Bronchial epithelial cell (primary cell): Measurements from ENCODE around the gene OPA3. TPM values are rescaled to one million over a fixed set of nuclear protein-coding genes. Genes with fewer than 3 reads are reported as not detected.

Experiments used
- total RNA-seq: library from RNA; depleted of rRNA; stranded (reverse); fragments of >200 nt; gene quantifications from 2 replicates; pipeline ENCODE4 v1.2.1, GENCODE V29; 2014

Gene OPA3
- total RNA-seq, 1 donor from 2014 or later, result 5.3 TPM

Other genes starting within 250 kb of the OPA3 start
- 83.5 and 99.5 TPM in 2 replicates for gene KLC3, start 244.1 kb downstream of the OPA3 start, total RNA-seq
- gene ERCC2, start 214.2 kb downstream of the OPA3 start, total RNA-seq, result 3.9 and 4.6 TPM in 2 replicates
- 16.6 and 31.2 TPM in 2 replicates for gene PPP1R13L, start 179.7 kb downstream of the OPA3 start, total RNA-seq
- gene POLR1G, start 178.2 kb downstream of the OPA3 start, total RNA-seq, result 8.8 and 16.8 TPM in 2 replicates
- gene ERCC1, start 160.9 kb downstream of the OPA3 start, total RNA-seq, result 65.0 and 78.5 TPM in 2 replicates
- 3.6 and 4.2 TPM in 2 replicates for gene FOSB, start 116.8 kb downstream of the OPA3 start, total RNA-seq
- gene RTN2, start 87.8 kb downstream of the OPA3 start, total RNA-seq, result 2.1 and 2.9 TPM in 2 replicates
- gene PPM1N, start 86.4 kb downstream of the OPA3 start, total RNA-seq, result 1.4 and 1.6 TPM in 2 replicates
- gene VASP, start 77.3 kb downstream of the OPA3 start, total RNA-seq, result 59.0 and 86.0 TPM in 2 replicates
- not detected in 2 replicates for gene GPR4, start 17.4 kb upstream of the OPA3 start, total RNA-seq
- 144 and 153 TPM in 2 replicates for gene EML2, start 54.6 kb upstream of the OPA3 start, total RNA-seq
- 0.38 and 0.53 TPM in 2 replicates for gene GIPR, start 83.4 kb upstream of the OPA3 start, total RNA-seq
- gene SNRPD2, start 107.2 kb upstream of the OPA3 start, total RNA-seq, result 429 and 572 TPM in 2 replicates
- gene QPCTL, start 107.9 kb upstream of the OPA3 start, total RNA-seq, result 7.7 and 11.6 TPM in 2 replicates
- 2.4 and 5.5 TPM in 2 replicates for gene FBXO46, start 146.1 kb upstream of the OPA3 start, total RNA-seq
- gene MEIOSIN, start 148.6 kb upstream of the OPA3 start, total RNA-seq, result not detected in 2 replicates
- 1.7 and 2.1 TPM in 2 replicates for gene SIX5, start 184.4 kb upstream of the OPA3 start, total RNA-seq
- gene DMPK, start 197.7 kb upstream of the OPA3 start, total RNA-seq, result 4.7 and 9.1 TPM in 2 replicates
- 25.3 and 29.0 TPM in 2 replicates for gene DMWD, start 208.0 kb upstream of the OPA3 start, total RNA-seq
- gene RSPH6A, start 230.5 kb upstream of the OPA3 start, total RNA-seq, result under 0.01 TPM in 1 of 2 replicates, not detected in the other